ENCODE data around the gene CFAP45. TPM values are rescaled to one million over a fixed set of nuclear protein-coding genes. Genes with fewer than 3 reads are reported as not detected.

Gene CFAP45
- total and polyA plus RNA-seq, 9 of the 15 experiments (the other 6 are each of a cell fraction or from before 2014, with no cell fraction given) = 0.65 to 2.4 (median 1.5) TPM

- Histone ChIP-seq H3K4me2 (ENCODE audit: insufficient read depth, low read length) (no peak overlapping the region), H3K79me2 (ENCODE audit: control insufficient read depth, insufficient read depth, low read length) (no peaks in the 10 kb centered on the region), H3K9me3 (replicated peaks; ENCODE audit: control insufficient read depth, insufficient read depth, low read depth, low read length) (no peaks in the 10 kb centered on the region), H3K4me1 (replicated peaks in 1 of 2; ENCODE audit: control insufficient read depth in 2 of 2, insufficient read depth in 2 of 2, low read length in 2 of 2) (peaks cover 0 to 5% of the 10 kb centered on the region in 2 experiments; a peak in 2 of 5 replicates), H3K9ac (ENCODE audit: insufficient read depth in 1 of 2, low read depth in 2 of 2, low read length in 2 of 2) (no peak overlapping the region), H2AFZ (ENCODE audit: low read depth, low read length) (no peak overlapping the region), H4K20me1 (replicated peaks; ENCODE audit: control insufficient read depth, insufficient read depth, low read length) (no peaks in the 10 kb centered on the region), H3K4me3 (no peak overlapping the region), H3K27me3 (ENCODE audit: control insufficient read depth in 2 of 2, insufficient read depth in 2 of 2, low read length in 2 of 2) (peaks cover 23 to 59% of the 10 kb centered on the region in 2 experiments; a peak in 4 of 5 replicates), H3K9me1 (ENCODE audit: control insufficient read depth, insufficient read depth, low read length) (no peaks in the 10 kb centered on the region), H3K27ac (ENCODE audit: extremely low read depth, low read depth, low read length) (no peak overlapping the region), H3K36me3 (ENCODE audit: control insufficient read depth, insufficient read depth, low read length) (no peaks in the 10 kb centered on the region)
- CTCF ChIA-PET (ENCODE audit: low intra/inter-chr PET ratio) = no interaction called here
- intact Hi-C loops (cut with micrococcal nuclease) = loop anchor here (10.0 kb wide), 1 partner anchor 93 kb away; the partner anchor contains the start of gene TAGLN2
- 0% methylated on average over 7 of the region's 7 CpGs for WGBS (ENCODE audit: insufficient coverage, low coverage, missing lambda C conversion rate)
- ATAC-seq = no peak
- in situ Hi-C loops (cut with MboI) = no loop called here
- POLR2A ChIA-PET = interaction anchor here (1.2 to 1.4 kb wide), 2 partner anchors 10 to 91 kb away, joined by 3 to 4 read pairs; no protein-coding TSS in a partner anchor
- DNase-seq (ENCODE audit: extremely low read depth in 1 of 4, low spot score in 3 of 4) = no peak
- no TSS peak for BruUV-seq (replicated peaks)
- no peak for FAIRE-seq
- TF ChIP-seq ARID3A (IDR thresholded peaks at IDR 0.05; ENCODE audit: borderline replicate concordance, low read depth, low read length) = no peak
- no peak for TF ChIP-seq ZNF232 (CRISPR knock-in tag; IDR thresholded peaks at IDR 0.05)
- TF ChIP-seq HDAC8 (tag; IDR thresholded peaks at IDR 0.05) = no peak
- no peak for TF ChIP-seq ZNF23 (CRISPR knock-in tag; IDR thresholded peaks at IDR 0.05)
- no peak for TF ChIP-seq MYBL2 (IDR thresholded peaks at IDR 0.05; ENCODE audit: low read depth)
- TF ChIP-seq MYBL2 (CRISPR knock-in tag; IDR thresholded peaks at IDR 0.05; ENCODE audit: borderline replicate concordance) = no peak
- TF ChIP-seq HDAC3 (IDR thresholded peaks at IDR 0.05; ENCODE audit: borderline replicate concordance, partially characterized antibody) = no peak
- TF ChIP-seq ETS2 (tag; IDR thresholded peaks at IDR 0.05; ENCODE audit: borderline replicate concordance, poor library complexity, severe bottlenecking) = no peak
- no peak for TF ChIP-seq ELF1 (tag; IDR thresholded peaks at IDR 0.05)
- no peak for TF ChIP-seq ADNP (tag; IDR thresholded peaks at IDR 0.05)
- TF ChIP-seq HDAC1 (IDR thresholded peaks at IDR 0.05) = no peak
- no peak for TF ChIP-seq PTRF (tag; IDR thresholded peaks at IDR 0.05)
- no peak for TF ChIP-seq ZNF347 (CRISPR knock-in tag; IDR thresholded peaks at IDR 0.05; ENCODE audit: low read depth)
- TF ChIP-seq NUFIP1 (IDR thresholded peaks at IDR 0.05; ENCODE audit: partially characterized antibody) = no peak
Measured at GRCh38 chr1:159831412-159832141, 68.4 kb downstream of the CFAP45 start.

Data from K562 (cell line).